Activated CD8-positive, alpha-beta memory T cell treated with anti-CD3 and anti-CD28 coated beads, Interleukin-2, amount 10 ng/mL, durations not matched to agents 7 days and 5 days (primary cell): ENCODE data around the gene CGB7. TPM values are rescaled to one million over a fixed set of nuclear protein-coding genes. Genes with fewer than 3 reads are reported as not detected.
"Not testable (repeated sequence)": the region's sequence is repeated elsewhere in the genome, so short reads cannot be mapped to it uniquely, and the experiment has no call there.

ENCODE experiments used
- ATAC-seq: fragments of 150-1000 bp; cut with Tn5 transposase; one replicate; pipeline ENCODE4 v1.10.0; 2021; ENCODE audit warnings: moderate library complexity
- CTCF ChIA-PET: fragments of 350-600 bp; sonication (Branson Sonifier 250); formaldehyde crosslinking; loops from one replicate; lab custom pipeline; 2021; ENCODE audit warnings: antibody characterized with exemption; lab: Charles Lee
- DNase-seq: peaks from one replicate; pipeline ENCODE4 v3.0.0-alpha.2; 2020
- H3K27ac Mint-ChIP-seq: one replicate; pipeline ENCODE4 v1.8.0; 2021; ENCODE audit warnings: mild to moderate bottlenecking, mixed read lengths
- H3K27me3 Mint-ChIP-seq: one replicate; pipeline ENCODE4 v1.8.0; 2021; ENCODE audit warnings: mixed read lengths
- H3K36me3 Mint-ChIP-seq: one replicate; pipeline ENCODE4 v1.8.0; 2021; ENCODE audit warnings: mild to moderate bottlenecking, mixed read lengths
- H3K4me1 Mint-ChIP-seq: one replicate; pipeline ENCODE4 v1.8.0; 2021; ENCODE audit warnings: mixed read lengths
- H3K4me3 Mint-ChIP-seq: one replicate; pipeline ENCODE4 v1.8.0; 2021; ENCODE audit warnings: mild to moderate bottlenecking, moderate library complexity, mixed read lengths
- H3K9me3 Mint-ChIP-seq: one replicate; pipeline ENCODE4 v1.8.0; 2022; ENCODE audit warnings: low read depth, mixed read lengths
- total RNA-seq, 2 experiments: library from RNA; stranded (reverse); gene quantifications; one replicate each; pipeline ENCODE4 v1.2.3, GENCODE V29; 2021

The CGB7 gene
- total RNA-seq, 2 experiments from 2014 or later: not detected

DNA sequence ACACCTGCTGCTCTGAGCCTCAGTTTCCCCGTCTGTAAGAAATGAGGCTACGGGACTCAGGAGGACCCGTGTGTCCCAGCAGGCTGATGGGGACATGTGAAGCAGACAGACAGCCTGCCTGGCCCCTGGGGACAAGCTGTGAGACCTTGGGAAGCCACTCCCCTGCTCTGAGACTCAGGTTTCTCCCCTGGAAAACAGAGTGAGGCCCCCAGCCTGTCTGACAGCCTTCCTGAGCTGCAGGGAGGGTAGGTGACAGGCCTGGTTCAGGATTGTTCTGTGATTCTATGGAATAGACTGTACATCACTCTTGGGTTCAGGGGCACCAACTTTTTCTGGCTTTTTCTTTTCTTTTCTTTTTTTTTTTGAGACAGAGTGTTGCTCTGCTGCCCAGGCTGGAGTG lies 10.0 kb upstream of the CGB7 start:
- Mint-ChIP-seq H3K27me3 (peaks cover 76% of the 10 kb centered on the region), H3K36me3 (no peaks in the 10 kb centered on the region), H3K4me3 (no peak overlapping the region), H3K27ac (no peak overlapping the region), H3K9me3 (peaks cover 3% of the 10 kb centered on the region), H3K4me1 (peaks cover 2% of the 10 kb centered on the region)
- DNase-seq (no peak), ATAC-seq (no peak)
- CTCF ChIA-PET: no interaction called here

DNA sequence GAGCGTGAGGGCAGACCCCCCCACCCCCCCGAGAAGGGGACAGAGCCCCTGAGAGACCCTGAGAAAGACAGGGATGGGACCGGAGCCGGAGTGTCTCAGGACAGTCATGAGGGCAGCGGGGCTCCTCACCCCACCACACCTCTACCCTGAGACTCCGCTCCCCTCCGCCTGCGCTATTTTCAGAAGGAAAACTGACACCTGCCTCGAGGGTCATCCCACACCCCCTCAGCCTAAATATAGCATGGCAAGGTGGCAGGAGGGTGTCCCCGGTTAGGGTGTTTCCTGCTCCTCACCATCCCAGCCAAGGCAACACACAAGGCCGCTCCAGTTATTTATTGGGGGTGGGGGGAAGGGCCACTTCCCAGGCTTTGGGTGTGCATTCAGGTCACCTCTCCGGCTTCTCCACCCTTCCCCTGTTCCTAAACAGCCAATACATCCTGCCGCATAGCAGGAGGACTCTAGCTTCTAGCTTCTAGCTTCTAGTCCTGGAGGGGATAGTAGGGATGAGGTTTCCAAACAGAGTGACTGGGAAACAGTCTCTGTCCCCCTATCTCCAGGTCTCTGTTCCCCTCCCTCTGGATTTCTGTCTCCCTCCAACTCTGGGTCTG lies 8.5 kb upstream of the CGB7 start:
- DNase-seq (no peak), ATAC-seq (no peak)
- H3K4me3 Mint-ChIP-seq: no peak overlapping the region
- H3K4me1 Mint-ChIP-seq: peaks cover 2% of the 10 kb centered on the region
- no peak overlapping the region for H3K27ac Mint-ChIP-seq
- H3K27me3 Mint-ChIP-seq: peaks cover 72% of the 10 kb centered on the region
- CTCF ChIA-PET: no interaction called here
- H3K36me3 Mint-ChIP-seq: no peaks in the 10 kb centered on the region
- H3K9me3 Mint-ChIP-seq: peaks cover 3% of the 10 kb centered on the region

GRCh38 chr19:49064768-49065611 lies 7.4 kb upstream of the CGB7 start, which contains the start of gene NTF4:
Gene NTF4, minus strand, starts transcription at chr19:49064818. Its CDS starts 2,821 bp downstream, at chr19:49061997.
- DNase-seq (no peak), ATAC-seq (no peak)
- Mint-ChIP-seq H3K9me3 (peaks cover 3% of the 10 kb centered on the region), H3K36me3 (no peaks in the 10 kb centered on the region), H3K27me3 (peaks cover 72% of the 10 kb centered on the region), H3K4me1 (peaks cover 2% of the 10 kb centered on the region), H3K27ac (no peak within 1 kb of the TSS), H3K4me3 (no peak within 1 kb of the TSS)
- CTCF ChIA-PET: interaction anchor here (0.8 kb wide), 1 partner anchor 9 kb away, joined by 4 read pairs; no protein-coding TSS in a partner anchor

DNA sequence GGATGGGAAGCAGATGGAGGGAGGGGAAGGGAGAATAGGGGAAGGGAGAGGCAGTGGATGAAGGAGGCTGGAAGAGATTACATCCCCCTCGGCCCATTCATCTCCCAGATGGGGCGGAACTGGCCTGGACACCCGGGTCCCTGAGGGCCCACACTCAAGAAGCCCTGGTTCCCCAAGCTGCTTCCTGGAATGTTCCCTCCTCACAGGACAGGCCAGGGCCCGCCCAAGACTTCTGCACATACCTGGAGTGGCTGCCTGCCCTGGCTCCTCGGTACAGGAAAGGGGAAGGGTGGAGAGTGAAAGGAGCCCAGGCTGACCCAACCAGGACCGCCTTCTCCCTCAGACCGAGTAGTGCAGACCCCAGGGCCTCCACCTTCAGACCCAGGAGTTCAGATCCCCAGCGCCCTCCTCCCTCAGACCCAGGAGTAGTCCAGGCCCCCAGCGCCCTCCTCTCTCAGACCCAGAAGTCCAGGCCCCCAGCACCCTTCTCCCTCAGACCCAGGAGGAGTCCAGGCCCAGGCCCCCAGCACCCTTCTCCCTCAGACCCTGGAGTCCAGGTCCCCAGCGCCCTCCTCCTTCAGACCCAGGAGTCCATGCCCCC lies 6.6 kb upstream of the CGB7 start:
- H3K4me3 Mint-ChIP-seq: no peak overlapping the region
- no peaks in the 10 kb centered on the region for H3K9me3 Mint-ChIP-seq
- H3K27ac Mint-ChIP-seq: no peak overlapping the region
- ATAC-seq (no peak), DNase-seq (no peak)
- peaks cover 2% of the 10 kb centered on the region for H3K4me1 Mint-ChIP-seq
- H3K36me3 Mint-ChIP-seq: no peaks in the 10 kb centered on the region
- CTCF ChIA-PET: interaction anchor here (0.8 kb wide), 1 partner anchor 9 kb away, joined by 4 read pairs; no protein-coding TSS in a partner anchor
- H3K27me3 Mint-ChIP-seq: peaks cover 72% of the 10 kb centered on the region

- Mint-ChIP-seq H3K27ac (no peak overlapping the region), H3K4me3 (no peak overlapping the region), H3K27me3 (peaks cover 75% of the 10 kb centered on the region), H3K4me1 (peaks cover 18% of the 10 kb centered on the region), H3K9me3 (no peaks in the 10 kb centered on the region), H3K36me3 (no peaks in the 10 kb centered on the region)
- CTCF ChIA-PET: interaction anchor here (1.4 kb wide), 2 partner anchors 9 to 68 kb away, joined by 3 read pairs; partner anchors contain the start of gene RUVBL2
- no peak for DNase-seq
- no peak for ATAC-seq
Observed at GRCh38 chr19:49061445-49061844, 3.9 kb upstream of the CGB7 start.

- Mint-ChIP-seq H3K27me3 (peaks cover 75% of the 10 kb centered on the region), H3K9me3 (no peaks in the 10 kb centered on the region), H3K4me1 (peaks cover 23% of the 10 kb centered on the region), H3K36me3 (no peaks in the 10 kb centered on the region), H3K27ac (no peak overlapping the region), H3K4me3 (no peak overlapping the region)
- DNase-seq: no peak
- CTCF ChIA-PET: interaction anchor here (1.4 kb wide), 2 partner anchors 9 to 67 kb away, joined by 3 read pairs; partner anchors contain the start of gene RUVBL2
- no peak for ATAC-seq
Observed at GRCh38 chr19:49061000-49061399, 3.5 kb upstream of the CGB7 start.

- H3K27me3 Mint-ChIP-seq: peaks cover 73% of the 10 kb centered on the region
- no peak overlapping the region for H3K4me3 Mint-ChIP-seq
- CTCF ChIA-PET: interaction anchor here (1.2 to 1.7 kb wide), 2 partner anchors 16 to 66 kb away, joined by 3 to 7 read pairs; partner anchors contain the start of genes GYS1 and RUVBL2
Observed at GRCh38 chr19:49059053-49059452, 1.5 kb upstream of the CGB7 start.

DNA sequence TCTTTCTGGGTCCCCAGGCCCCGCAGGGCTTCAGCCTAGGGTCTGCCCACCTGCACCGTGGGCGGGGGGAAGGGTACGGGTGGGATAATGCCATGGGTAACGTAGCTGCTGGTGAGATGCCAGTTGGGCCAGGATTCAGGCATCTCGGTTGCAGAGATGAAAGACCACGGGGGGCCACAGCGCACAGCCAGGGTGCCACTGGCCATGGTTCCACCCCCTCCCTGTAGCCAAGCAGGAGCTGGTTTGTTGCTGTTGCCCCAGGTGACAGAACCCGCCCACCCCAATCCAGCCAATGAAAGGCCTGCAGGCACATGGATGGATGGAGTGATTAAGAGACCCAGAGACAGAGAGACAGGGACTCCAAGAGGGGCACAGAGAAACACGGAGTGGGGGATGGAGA lies 1.0 kb upstream of the CGB7 start:
- Mint-ChIP-seq H3K27me3 (peaks cover 68% of the 10 kb centered on the region), H3K4me1 (peaks cover 24% of the 10 kb centered on the region), H3K27ac (no peak overlapping the region), H3K4me3 (no peak overlapping the region), H3K9me3 (no peaks in the 10 kb centered on the region), H3K36me3 (no peaks in the 10 kb centered on the region)
- ATAC-seq (no peak), DNase-seq (no peak)
- CTCF ChIA-PET: interaction anchor here (0.7 to 1.7 kb wide), 4 partner anchors 17 to 149 kb away, joined by 3 to 7 read pairs (median 4); partner anchors contain the start of genes GYS1 and RUVBL2

More at GRCh38 chr19:49059053-49059452, 1.5 kb upstream of the CGB7 start:
- no peak overlapping the region for H3K27ac Mint-ChIP-seq
- no peak for ATAC-seq
- no peaks in the 10 kb centered on the region for H3K9me3 Mint-ChIP-seq
- H3K4me1 Mint-ChIP-seq: peaks cover 24% of the 10 kb centered on the region
- no peak for DNase-seq
- no peaks in the 10 kb centered on the region for H3K36me3 Mint-ChIP-seq

- H3K36me3 Mint-ChIP-seq, H3K27ac Mint-ChIP-seq, DNase-seq, H3K9me3 Mint-ChIP-seq: not testable (repeated sequence)
- Mint-ChIP-seq H3K4me1 (peaks cover 24% of the 10 kb centered on the region), H3K27me3 (peaks cover 62% of the 10 kb centered on the region), H3K4me3 (peak overlapping the region; percentile 52)
- peak; percentile 38 for ATAC-seq
- CTCF ChIA-PET: interaction anchor here (0.6 to 2.0 kb wide), 11 partner anchors 11 to 262 kb away, joined by 3 to 10 read pairs (median 4); partner anchors contain the start of genes GYS1 and RUVBL2
Observed at GRCh38 chr19:49056902-49057596, 500 bp downstream of the CGB7 start.

DNA sequence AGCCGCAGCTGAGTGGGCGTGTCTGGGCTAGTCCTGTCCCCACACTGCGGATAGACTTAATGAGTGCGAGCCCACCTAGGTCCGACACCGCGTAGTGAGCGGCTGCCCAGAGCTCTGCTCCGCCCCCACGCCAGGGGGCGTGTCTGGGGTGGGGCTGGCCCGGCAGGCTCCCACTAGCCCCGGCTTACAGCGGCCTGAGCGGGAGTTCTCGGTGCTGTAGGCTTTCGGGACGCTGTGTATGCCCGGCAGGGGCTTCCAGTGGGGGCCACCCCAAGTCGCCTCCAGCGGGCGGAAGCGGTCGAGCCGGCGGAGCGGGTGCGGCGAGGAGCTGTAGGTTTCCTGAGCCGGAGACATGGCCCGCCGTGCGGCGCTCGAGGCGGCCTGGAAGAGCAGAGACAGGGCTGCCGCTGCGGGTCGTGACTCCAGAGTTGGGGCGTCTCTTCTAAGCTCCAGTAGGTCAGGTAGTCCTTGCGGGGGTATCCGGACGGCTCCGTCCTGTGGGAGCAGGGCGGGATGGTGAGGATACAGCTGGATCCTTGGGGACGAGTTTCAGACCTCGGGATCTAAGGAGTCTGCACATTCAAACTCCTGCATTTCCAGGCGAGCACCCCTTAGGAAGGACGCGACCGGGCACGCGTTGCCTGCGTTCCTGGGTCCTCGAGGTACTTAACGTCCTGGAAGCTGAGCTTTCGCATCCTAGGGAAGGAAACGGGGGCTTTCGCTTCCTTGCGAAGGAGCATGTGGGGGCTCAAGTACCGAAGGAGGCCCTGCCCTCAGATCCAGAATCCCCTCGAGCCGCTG lies 1.2 kb downstream of the CGB7 start:
- Mint-ChIP-seq H3K27me3 (peaks cover 58% of the 10 kb centered on the region), H3K4me3 (peak overlapping the region; percentile 52), H3K4me1 (peaks cover 22% of the 10 kb centered on the region), H3K9me3 (no peaks in the 10 kb centered on the region), H3K36me3 (no peaks in the 10 kb centered on the region), H3K27ac (no peak overlapping the region)
- CTCF ChIA-PET: interaction anchor here (0.6 to 2.0 kb wide), 9 partner anchors 11 to 261 kb away, joined by 3 to 10 read pairs (median 3); partner anchors contain the start of genes GYS1 and RUVBL2
- DNase-seq: peak; percentile 73
- peak; percentile 86 for ATAC-seq

DNA sequence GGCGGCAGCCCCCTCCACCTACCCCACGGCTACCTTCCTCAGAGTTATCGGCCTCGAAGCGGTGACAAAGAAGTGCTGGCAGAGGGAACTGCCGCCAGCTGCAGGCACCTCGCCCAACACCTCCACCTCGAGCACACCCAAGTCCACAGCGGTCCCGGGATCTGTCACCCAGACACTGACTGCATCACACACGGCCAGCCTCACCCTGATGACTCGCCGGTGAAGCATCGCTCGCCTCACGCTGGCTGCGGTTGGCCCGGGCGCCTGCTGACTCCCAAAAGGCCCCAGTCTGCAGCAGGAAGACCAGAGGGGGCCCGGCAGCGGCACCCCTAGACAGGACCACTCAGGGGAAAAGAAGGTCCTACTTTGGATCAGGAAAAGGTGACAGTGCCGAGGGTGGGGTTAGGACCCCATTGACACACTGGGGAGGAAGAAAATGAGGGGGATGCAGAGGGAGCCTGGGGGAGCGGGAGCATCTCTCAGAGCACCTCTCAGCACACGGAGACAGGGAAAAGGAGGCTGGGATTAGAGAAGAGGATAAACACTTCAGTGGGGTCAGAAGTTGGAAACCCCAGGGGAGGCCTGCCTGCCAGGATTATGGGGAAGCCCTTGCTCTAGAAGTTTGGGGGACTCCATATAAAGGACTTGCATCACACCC lies 7.0 kb downstream of the CGB7 start:
- CTCF ChIA-PET: not testable (repeated sequence)

More for the DNA sequence above, 7.0 kb downstream of the CGB7 start:
- not testable (repeated sequence) for H3K36me3 Mint-ChIP-seq, ATAC-seq, H3K4me3 Mint-ChIP-seq, H3K27ac Mint-ChIP-seq, H3K4me1 Mint-ChIP-seq, H3K27me3 Mint-ChIP-seq, DNase-seq, H3K9me3 Mint-ChIP-seq
